Fibroblast of peridontal ligament (primary cell): ENCODE data around the gene RTN3.

Source experiments
- DNase-seq: peaks from one replicate; pipeline ENCODE4 v3.0.0-alpha.2; 2010; ENCODE audit errors: extremely low read depth

Gene RTN3

GRCh38 chr11:63737718-63738117 lies 56.4 kb downstream of the RTN3 start:
- no peak for DNase-seq

DNA sequence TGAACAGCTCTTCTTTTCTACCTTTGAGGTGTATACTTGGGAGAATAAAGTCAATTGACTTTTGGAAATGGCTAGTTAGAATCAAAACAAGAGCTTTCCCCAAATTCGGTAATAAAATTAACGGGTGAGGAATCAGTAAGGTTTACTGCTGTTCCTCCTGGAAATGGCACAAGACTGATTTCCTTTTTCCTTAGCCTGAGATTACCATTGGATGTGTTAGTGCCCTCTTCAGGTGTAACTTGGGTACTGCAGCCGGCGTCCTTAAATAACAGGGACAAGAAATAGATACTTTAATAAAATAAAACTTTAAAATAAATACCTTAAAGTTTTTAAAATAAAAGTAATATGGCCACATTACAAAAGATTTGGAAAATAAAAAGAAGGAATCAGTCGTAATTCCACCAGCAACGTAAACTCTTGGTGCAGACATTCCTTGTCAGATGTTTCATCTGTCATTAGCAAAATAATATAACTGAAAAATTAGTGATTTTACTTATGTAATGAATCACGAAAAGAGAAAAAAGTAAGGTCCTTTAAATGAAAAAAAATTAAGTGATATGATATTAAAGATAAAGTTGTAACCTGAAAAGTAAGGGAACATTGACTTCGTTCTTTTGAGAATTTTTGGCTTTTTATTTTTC lies 57.5 kb downstream of the RTN3 start:
- DNase-seq = peak; percentile 94

DNA sequence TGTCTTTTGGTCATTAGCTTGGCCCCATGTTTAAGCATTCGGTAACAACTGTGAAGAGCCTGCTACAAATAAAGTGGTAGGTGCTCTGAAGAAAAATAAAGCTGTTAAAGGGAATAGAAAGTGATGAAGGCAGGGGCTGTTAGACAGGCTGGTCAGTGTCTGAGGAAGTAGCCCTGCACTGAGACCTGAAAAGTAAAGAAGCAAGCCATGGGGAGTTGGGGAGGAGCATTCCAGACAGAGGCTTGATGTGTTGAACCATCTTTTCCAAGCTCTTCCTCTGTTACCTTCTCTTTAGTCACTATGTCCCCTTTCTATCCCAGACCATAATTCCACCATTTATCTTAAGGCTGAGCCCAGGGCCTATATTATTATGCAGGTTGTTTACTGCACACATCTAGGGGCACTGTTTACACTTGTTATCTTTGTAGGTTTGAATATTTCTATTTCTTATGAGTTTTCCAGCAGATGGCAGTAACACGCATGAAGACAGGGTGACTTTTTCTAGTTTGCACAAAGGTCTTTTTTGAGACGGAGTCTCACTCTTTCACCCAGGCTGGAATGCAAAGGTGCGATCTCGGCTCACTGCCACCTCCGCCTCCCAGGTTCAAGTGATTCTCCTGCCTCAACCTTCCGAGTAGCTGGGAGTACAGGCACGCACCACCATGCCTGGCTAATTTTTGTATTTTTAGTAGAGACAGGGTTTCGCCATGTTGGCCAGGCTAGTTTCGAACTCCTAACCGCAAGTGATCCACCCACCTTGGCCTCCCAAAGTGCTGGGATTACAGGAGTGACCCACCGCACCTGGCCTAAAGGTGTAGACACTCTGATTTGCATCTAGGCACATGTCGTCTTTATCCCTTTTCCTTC lies 64.2 kb downstream of the RTN3 start:
- DNase-seq = no peak

DNA sequence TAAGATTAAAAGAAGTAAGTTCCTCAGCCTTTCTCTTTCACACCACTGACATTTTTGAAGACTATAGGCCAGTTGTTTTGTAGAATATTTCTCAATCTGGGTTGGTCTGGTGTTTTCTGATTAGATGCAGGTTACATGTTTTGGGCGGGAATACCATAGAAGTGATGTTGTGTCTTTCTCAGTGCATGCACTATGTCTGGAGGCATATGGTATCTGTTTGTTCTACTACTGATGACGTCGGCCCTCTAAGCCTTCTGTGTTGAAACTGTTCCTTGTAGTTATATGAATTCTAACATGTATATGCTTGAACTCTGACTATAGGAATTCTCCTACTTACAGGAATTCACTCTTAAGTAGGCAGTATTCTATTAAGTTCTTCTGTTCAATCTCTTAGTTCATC lies 65.7 kb downstream of the RTN3 start:
- peak; percentile 28 for DNase-seq

DNA sequence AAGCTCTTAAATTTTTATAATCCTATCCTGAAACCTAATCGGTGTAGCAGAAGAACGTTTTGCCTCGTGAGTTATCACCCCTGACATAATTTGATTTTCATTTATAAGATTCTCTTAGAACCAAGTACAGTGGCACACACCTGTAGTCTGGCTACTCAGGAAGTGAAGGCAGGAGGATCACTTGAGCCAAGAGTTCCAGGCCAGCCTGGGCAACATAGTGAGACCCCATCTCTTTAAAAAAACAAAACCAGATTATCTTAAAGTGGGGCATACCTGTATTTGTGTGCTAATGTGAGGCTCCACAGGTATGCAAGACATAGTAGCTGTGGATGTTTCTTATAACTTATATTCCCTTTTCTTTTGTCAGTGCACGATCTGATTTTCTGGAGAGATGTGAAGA lies 68.3 kb downstream of the RTN3 start:
- DNase-seq = no peak

GRCh38 chr11:63756919-63757761 lies 75.8 kb downstream of the RTN3 start:
- no peak for DNase-seq

- no peak for DNase-seq
Observed at GRCh38 chr11:63760487-63761079, 79.3 kb downstream of the RTN3 start.

DNA sequence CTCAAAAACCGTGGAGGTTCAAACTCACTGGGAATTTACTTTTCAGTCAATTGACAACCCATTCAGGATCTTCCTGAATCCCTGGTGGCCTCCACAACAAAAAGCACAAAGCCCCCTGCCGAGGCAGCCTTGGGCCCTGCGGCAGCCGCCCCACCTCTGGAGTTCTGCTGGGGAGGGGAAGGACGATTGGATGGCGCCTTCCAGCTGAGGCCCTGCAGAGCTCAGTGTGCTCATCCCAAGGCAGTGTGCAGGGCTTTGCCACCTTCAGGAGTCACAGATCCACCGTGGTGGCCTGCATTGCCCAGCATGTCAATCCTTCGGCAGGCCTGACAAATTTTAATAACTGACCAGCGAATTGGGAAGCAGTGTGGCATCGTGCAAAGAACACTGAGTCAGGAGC lies 79.9 kb downstream of the RTN3 start:
- DNase-seq = no peak

DNA sequence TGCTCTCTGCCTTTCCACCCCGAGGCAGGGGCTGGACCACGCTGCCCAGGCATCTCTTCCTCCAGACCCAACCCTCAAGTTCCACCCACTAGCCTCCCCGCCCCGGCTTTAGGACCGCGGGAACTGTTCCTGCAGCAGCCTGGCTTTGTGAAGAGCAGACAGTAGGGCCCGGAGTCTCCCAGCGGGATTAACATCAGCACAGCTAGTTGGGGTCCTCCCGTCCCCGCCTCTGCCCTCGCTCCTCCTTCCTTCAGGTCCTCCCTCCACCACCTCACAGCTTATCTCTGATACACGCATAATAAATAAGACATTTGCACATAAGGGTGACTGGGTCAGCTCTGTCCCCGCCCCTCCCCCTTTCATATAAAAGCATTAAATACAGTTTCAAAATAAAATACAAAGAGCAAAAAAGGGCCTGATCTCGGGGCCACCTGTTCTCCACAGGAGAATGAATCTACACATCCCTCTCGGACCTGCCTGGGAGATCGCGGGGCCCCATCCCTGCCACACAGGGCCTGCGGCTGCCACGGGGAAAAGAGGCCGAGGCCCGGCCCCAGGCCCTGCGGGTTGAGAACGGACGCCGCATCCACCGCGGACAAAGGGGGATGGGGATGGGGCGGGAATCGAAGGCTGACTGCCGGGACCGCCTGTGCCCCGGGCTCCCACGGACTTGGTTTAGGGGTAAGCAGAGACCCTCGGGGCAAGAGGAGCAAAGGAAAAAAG lies 80.8 kb downstream of the RTN3 start:
- DNase-seq = no peak

DNA sequence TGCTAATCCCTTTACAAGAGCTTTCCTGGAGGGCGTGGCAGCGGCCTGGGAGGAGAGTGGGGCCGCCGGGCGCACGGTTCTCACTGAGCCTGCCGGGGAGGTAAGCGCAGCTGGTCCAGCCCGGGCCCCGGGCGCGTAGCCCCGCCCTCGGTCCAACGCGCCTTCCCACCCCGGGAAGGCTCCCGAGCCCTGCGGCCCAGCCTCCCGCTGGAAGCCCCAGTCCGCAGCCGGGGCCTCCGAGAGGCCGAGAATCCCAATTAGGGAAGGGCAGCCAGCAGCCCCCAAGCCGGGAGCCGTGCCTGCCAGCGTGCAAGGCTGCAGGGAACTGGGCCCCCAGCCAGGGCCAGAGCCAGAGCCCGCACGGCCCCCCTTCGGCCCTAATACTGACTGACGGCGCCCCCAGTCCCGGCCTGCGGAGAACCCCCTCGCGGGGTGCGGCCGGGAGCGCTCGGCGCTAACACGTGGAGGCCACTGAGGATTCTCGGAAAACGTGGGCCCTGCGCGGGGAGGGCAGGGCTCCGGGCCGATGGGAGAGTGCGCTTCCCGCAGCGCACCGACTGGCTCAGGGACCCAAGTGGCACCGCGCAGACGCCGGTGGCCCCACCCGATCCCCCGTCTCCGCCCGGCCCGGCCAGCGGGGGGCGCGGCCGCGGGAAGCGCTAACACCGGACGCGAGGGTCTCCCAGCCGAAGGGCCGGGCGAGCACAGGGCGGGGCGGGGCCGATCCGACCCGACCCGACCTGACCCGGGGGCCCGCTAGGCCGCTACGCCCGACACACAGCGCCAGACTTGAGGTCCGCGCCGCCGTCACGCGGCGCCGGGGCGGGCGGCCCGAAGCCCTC lies 81.6 kb downstream of the RTN3 start:
- no peak for DNase-seq

GRCh38 chr11:63763496-63764339 lies 82.4 kb downstream of the RTN3 start:
- no peak for DNase-seq

DNA sequence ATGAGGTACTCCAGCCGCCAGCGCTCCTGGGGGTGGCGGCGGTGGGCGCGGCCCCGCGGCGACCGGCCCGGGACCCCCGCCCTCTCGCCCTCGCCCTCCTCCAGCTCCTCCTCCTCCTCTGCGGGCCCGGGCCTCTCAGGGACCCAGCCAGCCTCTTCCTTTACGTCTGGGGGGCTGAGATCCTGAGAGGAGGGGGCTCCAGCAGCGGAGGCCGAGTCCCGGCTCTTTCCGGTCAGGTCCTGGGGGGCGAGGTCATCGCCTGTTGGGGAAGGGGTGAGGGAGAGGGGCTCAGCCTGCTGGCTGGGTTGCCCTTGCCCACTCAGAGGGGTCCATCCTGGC lies 83.0 kb downstream of the RTN3 start:
- no peak for DNase-seq

- DNase-seq = no peak
Observed at GRCh38 chr11:63764679-63765647, 83.7 kb downstream of the RTN3 start.

- DNase-seq = no peak
Observed at GRCh38 chr11:63765688-63766241, 84.5 kb downstream of the RTN3 start.

- DNase-seq = no peak
Observed at GRCh38 chr11:63766531-63767235, 85.4 kb downstream of the RTN3 start.

DNA sequence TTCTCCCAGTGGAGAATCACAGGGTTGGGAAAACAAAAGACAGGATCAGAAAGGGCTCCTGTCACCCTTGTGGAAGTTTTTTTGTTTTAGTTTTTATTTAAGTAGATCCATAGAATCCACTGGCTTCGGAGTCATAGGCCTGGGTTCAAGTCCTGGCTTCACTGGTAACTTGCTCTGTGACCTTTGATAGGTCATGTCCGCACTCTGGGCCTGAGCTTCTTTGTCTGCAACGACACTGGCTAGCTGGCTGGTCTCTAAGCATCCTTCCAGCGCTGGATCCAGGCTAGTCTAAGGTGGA lies 85.9 kb downstream of the RTN3 start:
- DNase-seq = no peak

GRCh38 chr11:63767565-63768236 lies 86.4 kb downstream of the RTN3 start:
- DNase-seq = peak; percentile 78
